Measurements from ENCODE around the gene FOXR1.
"Not testable (repeated sequence)": the region's sequence is repeated elsewhere in the genome, so short reads cannot be mapped to it uniquely, and the experiment has no call there.

The FOXR1 gene

GRCh38 chr11:118947091-118947490, 24.5 kb upstream of the FOXR1 start:
- DNase-seq (ENCODE audit: low read depth, low spot score) = no peak

DNA sequence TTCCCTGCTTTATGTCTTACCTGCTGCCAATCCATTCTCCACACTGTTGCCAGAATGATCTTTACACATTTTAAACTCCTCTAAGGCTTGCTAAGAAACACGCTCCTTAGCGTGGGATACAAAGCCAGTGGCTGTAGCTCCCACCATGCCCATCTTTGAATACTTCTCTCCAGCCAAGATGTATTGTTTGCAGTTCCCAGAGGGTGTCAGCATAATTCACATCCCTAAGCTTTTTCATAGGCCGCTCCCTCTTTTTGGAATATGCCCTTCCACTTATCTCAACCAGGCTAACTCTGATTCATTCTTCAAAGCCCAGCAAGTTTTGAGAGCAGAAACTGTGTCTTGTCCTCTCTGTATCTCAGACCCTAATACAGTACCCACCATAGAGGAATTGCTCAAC, 23.6 kb upstream of the FOXR1 start:
- DNase-seq (ENCODE audit: low read depth, low spot score) = no peak

- DNase-seq (ENCODE audit: low read depth, low spot score) = no peak
These were observed 18.3 kb upstream of the FOXR1 start for GRCh38 chr11:118953265-118953664.

DNA sequence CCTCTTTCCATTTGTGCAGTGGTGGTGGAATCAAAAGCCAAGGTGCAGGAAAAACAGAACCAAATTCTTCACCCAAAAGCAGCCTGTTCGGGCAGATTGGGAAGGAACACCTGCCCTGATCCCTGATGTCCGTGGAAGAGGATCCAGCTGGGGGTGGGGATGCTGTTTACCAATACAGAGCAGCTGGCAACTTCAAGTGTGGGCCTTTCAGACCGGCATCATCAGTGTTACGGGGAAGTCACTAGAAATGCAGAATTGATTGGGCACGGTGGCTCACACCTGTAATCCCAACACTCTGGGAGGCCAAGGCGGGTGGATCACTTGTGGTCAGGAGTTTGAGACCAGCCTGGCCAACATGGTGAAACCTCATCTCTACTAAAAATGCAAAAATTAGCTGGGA, 17.6 kb upstream of the FOXR1 start:
- DNase-seq (ENCODE audit: low read depth, low spot score) = not testable (repeated sequence)

DNA sequence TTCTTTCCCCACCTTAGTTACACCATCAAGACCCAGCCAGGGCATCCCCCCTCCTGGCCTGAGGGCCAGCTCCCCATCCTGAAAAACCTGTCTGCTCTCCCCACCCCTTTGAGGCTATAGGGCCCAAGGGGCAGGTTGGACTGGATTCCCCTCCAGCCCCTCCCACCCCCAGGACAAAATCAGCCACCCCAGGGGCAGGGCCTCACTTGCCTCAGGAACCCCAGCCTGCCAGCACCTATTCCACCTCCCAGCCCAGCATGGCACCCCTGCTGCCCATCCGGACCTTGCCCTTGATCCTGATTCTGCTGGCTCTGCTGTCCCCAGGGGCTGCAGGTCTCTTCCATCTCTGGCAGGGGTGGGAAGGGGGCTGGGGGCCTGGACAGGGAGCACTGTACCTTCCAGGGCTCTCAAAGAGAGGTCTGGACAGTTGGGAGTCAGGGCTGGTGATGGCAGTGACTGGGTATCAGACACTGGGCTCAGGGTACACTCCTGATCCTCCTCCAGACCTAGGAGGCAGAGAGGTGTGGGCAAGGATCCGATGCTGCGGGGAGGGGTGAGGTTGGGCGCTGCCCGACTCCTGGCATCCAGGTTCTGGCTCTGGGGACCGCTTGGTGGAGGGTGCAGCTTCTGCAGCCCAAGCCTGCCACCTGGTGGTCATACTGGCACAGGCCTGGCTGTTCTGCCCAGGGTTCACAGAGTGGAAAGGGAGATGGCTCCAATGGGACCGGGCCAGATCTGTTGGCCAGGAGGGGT, 15.3 kb upstream of the FOXR1 start, which contains the start of gene UPK2:
Gene UPK2 (plus strand): TSS at position 205 of the 753 bp plus-strand sequence. CDS start 53 bp downstream, at position 258.
- peak; percentile 75 for DNase-seq (ENCODE audit: low read depth, low spot score)

DNA sequence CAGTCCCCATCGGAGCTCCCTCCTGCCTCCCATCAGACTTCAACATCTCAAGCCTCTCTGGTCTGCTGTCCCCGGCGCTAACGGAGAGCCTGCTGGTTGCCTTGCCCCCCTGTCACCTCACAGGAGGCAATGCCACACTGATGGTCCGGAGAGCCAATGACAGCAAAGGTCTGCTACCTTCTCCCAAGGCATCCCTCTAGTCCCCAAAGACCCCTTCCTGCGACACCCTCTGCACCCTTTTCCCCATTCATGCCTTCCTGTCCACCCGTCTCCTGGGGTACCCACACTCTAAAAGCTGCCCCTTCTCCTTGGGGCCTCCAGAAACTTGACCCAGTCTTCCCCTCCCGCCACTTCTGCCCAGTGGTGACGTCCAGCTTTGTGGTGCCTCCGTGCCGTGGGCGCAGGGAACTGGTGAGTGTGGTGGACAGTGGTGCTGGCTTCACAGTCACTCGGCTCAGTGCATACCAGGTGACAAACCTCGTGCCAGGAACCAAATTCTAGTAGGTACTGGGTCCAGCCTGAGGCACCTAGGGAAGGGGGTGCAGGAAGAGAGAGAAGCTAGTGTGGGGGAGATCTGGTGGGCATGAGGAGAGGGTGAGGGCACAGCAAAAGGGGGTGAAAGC, 14.6 kb upstream of the FOXR1 start:
- no peak for DNase-seq (ENCODE audit: low read depth, low spot score)

- no peak for DNase-seq (ENCODE audit: low read depth, low spot score)
These were observed 14.0 kb upstream of the FOXR1 start for GRCh38 chr11:118957549-118957948.

DNA sequence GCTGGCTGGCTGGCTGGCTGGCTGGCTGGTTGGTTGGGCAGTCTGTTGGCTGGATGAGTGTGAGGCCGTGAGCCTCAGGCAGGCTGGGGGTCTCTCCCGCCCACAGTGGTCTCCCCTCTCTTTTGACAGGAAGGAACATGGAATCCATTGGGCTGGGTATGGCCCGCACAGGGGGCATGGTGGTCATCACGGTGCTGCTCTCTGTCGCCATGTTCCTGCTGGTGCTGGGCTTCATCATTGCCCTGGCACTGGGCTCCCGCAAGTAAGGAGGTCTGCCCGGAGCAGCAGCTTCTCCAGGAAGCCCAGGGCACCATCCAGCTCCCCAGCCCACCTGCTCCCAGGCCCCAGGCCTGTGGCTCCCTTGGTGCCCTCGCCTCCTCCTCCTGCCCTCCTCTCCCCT, 13.6 kb upstream of the FOXR1 start:
- no peak for DNase-seq (ENCODE audit: low read depth, low spot score)

DNA sequence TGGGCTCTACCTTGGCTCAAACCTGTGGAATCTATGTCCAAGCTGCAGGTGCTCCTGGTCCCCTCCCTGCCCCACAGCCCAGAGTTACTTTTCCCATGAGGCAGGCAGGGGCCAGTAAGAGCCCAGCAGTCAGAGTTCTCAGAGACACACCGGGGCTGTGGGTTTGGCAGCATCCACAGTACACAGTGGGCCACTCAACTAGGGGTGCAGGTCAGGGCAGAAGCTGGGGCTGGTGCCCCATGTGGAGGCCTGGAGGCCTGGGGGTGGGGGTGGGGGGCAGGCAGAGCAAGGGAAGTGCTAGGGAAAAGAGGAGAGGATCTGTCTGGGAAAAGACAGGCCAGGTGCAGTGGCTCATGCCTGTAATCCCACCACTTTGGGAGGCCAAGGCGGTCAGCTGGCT, 13.0 kb upstream of the FOXR1 start:
- no peak for DNase-seq (ENCODE audit: low read depth, low spot score)

- no peak for DNase-seq (ENCODE audit: low read depth, low spot score)
These were observed 10.4 kb upstream of the FOXR1 start for GRCh38 chr11:118961189-118961588.

DNA sequence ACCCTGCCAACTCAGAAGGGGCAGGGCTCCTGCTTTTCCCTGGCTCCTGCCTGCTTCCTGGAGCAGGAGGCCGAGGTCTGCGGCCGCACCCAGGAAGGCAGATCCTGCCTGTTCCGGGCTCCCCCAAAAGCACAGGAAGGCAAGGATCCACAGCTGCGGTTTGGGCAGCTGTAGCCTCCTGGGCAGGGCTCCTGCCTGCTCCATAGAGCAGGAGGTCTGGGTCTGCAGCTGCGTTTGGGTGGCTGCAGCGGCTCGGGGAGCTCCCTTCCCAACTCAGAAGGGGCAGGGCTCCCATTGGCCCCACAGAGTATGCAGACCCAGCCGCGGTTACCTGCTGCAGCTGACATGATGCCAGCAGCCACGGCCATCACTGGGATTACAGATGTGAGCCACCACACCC, 10.0 kb upstream of the FOXR1 start:
- no peak for DNase-seq (ENCODE audit: low read depth, low spot score)

GRCh38 chr11:118969508-118969907, 2.1 kb upstream of the FOXR1 start:
- not testable (repeated sequence) for DNase-seq (ENCODE audit: low read depth, low spot score)

- DNase-seq (ENCODE audit: low read depth, low spot score) = no peak
These were observed 2.4 kb downstream of the FOXR1 start for GRCh38 chr11:118973985-118974384.

DNA sequence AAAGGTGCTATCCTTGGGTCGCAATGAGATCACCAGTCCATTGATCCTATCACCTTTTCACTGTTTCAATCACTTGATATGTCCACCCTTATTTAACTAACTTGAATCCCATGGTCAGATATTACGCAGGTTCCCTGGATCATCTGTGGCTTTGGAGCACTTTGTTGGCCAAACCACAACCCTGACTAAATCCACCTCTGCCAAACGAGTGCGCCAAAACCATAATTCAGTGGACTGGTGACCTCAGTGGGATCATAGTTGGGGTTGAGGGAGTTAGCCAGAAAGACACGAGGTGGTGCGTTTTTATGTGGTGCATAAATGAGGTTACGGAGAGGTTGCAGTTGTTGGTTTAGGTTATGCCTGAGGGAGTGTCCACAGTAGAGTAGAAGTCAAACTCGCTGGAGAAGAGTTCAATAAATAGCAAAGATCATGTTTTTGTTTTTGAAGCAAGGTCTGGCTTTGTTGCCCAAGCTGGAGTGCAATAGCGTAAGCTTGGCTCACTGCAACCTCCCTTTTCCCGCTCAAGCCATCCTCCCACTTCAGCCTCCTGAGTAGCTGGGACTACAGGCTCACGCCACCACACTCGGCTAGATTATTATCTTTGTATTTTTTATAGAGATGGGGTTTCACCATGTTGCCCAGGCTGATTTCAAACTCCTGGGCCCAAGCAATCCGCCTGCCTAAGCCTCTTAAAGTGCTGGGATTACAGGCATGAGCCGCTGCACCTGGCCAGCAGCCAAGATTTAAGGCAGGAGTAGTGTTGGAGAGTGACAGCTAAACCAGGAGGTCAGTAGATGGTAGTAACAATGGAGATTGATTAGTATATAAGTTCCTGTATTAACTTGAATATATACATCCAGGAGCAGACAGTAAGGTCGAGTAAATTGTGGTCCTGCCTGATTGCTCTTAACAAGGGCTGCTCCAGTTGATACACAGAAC, 4.5 kb downstream of the FOXR1 start:
- no peak for DNase-seq (ENCODE audit: low read depth, low spot score)

DNA sequence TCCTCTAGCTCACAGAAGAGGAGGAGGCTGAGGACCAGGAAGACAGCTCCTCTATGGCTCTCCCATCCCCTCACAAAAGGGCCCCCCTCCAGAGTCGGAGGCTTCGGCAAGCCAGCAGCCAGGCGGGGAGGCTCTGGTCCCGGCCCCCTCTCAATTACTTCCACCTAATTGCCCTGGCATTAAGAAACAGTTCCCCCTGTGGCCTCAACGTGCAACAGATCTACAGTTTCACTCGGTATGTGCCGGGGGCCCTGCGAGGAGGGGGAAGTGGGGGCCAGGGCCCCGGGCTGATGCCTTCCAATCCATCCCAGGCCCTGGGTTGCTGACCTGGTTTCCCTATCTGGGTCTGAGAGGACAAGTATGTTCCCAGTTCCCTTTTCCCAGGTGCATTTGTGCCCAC, 7.9 kb downstream of the FOXR1 start:
- no peak for DNase-seq (ENCODE audit: low read depth, low spot score)

DNA sequence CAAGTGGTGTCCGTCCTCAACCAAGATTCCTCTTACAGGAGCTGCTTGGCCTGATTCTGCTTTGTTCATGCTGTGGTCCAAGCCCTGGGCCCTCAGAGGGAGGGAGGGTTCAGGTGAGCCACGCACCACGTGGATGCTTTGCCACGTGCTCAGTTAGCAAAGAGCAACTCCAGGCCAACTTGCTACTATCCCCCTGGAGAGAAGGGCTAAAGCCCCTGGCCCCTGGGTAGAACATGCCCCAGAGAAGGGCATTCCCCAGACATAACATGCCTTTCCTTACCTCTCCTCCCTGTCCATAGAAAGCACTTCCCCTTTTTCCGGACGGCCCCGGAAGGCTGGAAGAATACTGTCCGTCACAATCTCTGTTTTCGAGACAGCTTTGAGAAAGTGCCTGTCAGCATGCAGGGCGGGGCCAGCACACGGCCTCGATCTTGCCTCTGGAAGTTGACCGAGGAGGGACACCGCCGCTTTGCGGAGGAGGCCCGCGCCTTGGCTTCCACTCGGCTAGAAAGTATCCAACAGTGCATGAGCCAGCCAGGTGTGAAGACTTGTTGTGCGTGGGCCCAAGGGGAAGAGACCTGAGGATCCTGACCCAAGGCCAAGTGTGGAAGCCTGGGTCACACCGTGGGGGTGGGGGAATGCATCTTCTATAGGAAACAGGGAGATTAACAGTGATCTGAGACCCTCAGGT, 8.8 kb downstream of the FOXR1 start:
- no peak for DNase-seq (ENCODE audit: low read depth, low spot score)

DNA sequence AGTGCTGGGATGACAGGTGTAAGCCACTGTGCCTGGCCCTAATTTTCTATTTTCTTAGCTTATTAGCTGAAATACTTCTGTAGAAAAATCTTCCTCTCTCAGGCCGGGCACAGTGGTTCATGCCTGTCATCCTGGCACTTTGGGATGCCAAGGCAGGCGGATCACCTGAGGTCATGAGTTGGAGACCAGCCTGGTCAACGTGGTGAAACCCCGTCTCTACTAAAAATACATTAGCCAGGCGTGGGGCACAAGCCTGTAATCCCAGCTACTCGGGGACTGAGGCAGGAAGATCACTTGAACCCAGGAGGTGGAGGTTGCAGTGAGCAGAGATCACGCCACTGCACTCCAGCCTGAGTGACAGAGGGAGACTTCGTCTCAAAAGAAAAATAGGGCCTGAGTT, 12.8 kb downstream of the FOXR1 start:
- not testable (repeated sequence) for DNase-seq (ENCODE audit: low read depth, low spot score)

- no peak for DNase-seq (ENCODE audit: low read depth, low spot score)
These were observed 13.3 kb downstream of the FOXR1 start for GRCh38 chr11:118984825-118985224.

- DNase-seq (ENCODE audit: low read depth, low spot score) = no peak
These were observed 16.7 kb downstream of the FOXR1 start for GRCh38 chr11:118988280-118988679.

DNA sequence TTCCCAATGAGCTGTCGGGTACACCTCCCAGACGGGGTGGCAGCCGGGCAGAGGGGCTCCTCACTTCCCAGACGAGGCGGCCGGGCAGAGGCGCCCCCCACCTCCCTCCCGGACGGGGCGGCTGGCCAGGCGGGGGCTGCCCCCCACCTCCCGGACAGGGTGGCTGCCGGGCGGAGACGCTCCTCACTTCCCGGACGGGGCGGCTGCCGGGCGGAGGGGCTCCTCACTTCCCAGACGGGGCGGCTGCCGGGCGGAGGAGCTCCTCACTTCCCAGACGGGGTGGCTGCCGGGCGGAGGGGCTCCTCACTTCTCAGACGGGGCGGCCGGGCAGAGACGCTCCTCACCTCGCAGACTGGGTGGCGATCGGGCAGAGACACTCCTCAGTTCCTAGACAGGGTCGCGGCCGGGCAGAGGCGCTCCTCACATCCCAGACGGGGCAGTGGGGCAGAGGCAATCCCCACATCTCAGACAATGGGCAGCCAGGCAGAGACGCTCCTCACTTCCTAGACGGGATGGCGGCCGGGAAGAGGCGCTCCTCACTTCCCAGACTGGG, 20.0 kb downstream of the FOXR1 start:
- DNase-seq (ENCODE audit: low read depth, low spot score) = not testable (repeated sequence)

GRCh38 chr11:118996926-118997626, 25.5 kb downstream of the FOXR1 start:
- DNase-seq (ENCODE audit: low read depth, low spot score) = no peak

All from activated naive CD8-positive, alpha-beta T cell treated with anti-CD3 and anti-CD28 coated beads, Interleukin-2, amount 50 U/mL, for 16 hours (primary cell).